EL (cell line): Measurements from ENCODE around the gene PCDH9.

Source experiments
- DNase-seq: peaks from one replicate; pipeline ENCODE4 v3.0.0-alpha.2; 2016

PCDH9 gene

DNA sequence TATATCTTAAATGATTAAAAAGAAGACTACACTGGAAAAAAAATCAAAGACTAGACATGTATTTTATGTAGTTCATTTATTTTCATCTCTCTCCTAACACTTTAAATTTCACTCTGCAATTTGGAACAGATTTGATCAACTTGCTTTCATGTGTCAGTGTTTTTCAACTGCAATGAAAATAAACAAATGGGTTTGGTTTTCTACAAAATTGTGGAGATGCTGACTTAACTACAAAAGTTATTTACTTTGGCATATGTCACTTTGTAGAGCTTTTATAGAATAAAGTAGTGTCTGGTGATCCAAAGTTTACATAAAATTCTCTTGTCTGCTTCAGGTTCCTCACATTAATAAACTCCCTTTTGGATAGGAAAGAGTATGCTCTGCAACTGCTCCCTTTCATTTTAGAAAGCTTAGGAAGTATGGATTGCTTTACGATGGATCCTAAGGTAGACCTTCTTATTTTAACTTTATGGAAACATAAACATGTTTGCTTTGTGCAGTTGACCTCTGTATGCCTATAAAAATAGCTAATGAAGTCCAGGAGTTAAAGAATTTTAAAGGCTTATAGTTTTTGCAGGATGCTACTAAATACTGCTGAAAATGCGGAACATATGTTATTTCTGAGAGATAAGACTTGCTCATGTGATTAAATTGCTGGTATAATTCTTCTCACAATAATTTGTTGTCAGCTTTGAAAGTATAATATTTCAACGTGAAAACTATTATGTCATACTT is 815.9 kb downstream of the PCDH9 start:
- no peak for DNase-seq

DNA sequence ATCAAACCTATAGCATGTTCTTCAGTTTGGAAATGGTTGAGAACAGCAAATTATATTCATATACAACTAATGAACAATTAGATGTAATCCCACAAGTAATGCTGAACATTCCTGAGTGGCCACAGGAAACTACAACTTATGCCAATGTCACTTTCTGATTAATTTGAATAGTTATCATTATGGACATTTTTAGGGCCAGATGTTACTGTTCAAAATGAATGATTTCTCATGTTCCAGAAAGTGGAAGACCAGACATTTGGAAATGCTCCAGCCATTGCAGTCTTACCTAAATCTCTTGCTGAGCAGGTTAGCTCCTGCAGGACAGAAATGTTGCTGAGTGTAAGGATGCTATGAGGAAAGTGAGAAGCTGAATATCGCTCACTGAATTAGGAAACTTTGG is 819.8 kb downstream of the PCDH9 start:
- DNase-seq, result no peak

DNA sequence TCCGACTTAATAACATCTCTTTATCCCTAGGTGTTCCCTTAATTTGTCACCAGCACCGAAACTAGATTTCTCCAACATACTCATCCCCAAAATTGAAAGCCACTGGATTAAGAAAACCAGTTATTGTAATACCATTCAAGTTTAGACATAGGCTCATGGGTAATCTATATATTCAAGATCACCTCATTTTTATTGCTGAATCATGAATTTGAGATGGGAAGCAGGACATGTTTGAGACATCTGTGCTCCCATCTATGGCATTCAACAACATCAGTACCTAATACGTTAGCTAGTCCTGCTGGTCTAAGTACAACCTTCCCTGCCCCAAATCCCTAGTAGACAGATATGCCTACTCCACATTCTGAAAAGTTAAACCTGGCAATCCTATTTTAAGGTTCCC is 820.6 kb downstream of the PCDH9 start:
- DNase-seq, result no peak

DNA sequence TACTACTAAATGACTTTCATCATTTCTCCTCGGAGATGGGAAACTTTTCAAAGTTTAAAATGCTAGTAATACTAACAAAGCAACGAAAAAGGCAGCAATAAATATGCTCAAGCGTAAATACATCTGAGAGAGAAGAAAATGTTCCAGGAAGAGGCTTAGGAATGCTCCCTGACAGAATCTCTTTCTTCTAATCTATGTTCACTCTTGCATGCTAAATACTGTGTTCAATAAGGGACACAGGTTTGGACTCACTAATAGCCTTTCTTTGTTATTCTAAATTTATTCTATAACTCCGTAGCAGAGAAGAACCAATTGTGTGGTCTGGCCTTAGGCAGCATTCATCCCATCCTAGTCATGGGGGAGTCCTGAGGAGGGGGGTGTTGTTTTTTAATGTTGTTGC is 823.0 kb downstream of the PCDH9 start:
- DNase-seq, result no peak

DNA sequence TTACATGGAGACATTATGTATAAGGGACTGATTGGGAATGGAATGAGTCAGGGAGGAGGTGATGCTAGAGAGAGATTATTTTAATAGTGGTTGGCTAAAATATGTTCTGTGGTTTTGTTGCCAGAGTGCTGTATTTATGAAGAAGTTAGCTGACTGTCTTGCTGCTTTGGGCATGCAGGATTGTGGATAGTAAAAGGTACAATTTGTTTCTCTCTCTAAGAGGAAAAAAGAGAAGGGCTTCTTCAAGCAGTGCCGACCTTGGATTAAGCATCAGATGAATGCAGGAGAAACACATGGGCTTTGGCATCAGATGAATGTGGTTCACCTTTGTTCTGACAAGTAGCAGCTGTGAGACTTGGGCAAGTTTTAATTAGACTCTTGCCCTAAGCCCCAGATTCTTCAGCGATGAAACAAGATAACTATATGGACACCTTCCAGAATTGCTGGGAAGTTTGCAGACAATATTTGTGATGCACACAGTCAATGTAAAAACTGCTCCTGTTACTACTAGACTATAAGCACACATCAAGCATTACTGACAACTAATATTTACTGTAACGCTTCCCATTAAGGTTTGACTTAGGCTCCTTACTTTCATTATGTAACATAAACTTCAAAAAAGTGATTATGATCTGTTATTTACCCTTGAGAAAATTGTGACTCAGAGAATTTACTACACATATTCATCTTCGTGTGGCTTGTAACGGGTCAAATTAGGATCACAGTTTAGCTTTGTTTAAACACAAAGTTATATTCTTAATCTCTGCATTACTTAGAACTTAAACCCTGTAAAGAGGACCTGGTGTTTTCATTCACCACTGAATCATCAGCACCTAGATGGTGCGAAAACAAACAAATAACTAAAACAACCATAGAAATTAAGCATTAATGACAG is 824.0 kb downstream of the PCDH9 start:
- peak; percentile 70 for DNase-seq

DNA sequence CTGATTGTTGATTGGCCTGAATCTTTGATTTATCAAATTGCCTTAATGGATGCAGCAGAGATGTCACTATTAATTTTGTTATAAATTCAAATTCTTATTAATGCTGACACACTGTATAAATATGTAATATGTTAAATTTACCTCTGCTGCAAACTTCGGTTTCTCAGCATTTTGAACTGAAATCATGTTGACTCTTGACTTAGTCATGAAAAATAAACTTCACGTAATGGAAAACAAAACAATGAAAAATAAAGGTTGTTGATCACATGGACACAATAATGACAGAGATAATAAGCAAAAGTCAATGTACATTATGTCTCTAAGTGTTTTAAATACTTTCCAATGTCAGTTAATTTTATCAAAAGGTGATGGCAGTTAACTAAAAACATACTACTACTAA is 827.6 kb downstream of the PCDH9 start:
- DNase-seq, result no peak

DNA sequence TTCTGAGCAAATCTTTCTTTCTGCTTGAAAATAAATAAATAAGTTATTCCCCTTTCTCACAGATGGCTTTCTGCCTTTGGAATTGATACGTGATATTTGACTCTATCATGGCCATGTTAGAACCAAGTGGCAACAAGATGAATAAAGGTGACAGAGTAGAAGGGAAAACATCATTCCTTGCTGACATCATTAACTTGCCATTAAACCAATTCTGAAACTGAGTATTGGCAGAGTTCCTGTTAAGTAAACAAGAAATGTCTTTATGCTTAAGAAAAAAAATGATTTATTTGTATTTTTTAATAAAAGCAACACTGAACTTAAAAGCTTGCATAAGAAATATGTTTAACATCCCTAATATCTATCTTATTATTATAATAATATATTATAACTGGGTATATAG is 828.1 kb downstream of the PCDH9 start:
- peak; percentile 2 for DNase-seq

DNA sequence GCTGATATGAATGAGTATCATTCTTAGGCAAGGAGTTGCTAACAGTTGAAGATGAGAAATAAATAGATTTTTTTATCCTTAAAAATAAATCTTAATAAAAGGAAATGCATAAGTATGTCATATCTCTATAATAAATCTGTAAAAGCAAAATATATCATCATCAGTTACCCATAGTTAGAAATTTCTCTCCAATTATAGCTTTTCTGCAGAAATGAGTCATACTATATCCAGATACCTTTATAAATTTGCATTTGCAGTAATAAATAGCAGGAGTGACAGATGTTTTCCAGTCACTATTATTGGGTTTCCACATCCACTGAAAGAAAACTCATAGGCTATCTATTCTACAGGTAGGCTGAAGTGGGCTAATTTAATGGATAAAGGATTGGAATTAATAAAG is 829.8 kb downstream of the PCDH9 start:
- DNase-seq, result no peak

DNA sequence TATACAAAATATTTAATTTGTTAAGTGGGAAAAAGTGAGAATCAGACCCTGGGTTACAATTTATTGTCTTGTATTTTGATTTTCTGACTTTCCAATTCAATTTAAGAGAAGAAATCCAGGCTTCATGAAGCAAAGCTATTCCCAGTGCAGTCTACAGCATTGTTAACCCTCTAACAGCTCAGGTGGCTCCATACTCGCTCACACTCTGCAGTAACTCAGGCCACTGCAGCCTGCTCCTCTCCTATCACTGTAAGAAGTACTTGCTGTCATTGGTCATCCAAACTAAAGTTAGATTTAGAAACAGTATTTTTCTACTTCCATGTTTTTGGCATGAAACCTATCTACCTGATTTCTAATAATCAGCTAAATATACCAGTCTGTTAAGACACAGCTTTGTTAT is 830.3 kb downstream of the PCDH9 start:
- DNase-seq, result no peak

DNA sequence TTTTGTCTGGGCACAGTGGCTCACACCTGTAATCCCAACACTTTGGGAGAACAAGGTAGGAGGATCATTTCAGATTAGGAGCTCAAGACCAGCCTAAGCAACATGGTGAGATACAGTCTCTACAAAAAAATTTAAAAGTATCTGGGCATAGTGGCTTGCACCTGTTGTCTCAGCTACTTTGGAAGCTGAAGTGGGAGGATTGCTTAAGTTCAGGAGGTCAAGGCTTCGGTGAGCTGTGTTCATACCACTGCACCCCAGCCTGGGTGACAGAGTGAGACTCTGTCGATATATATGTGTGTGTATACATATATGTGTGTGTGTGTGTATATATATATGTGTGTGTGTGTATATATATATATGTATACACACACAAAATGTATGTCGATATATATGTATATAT is 833.0 kb downstream of the PCDH9 start:
- no peak for DNase-seq

DNA sequence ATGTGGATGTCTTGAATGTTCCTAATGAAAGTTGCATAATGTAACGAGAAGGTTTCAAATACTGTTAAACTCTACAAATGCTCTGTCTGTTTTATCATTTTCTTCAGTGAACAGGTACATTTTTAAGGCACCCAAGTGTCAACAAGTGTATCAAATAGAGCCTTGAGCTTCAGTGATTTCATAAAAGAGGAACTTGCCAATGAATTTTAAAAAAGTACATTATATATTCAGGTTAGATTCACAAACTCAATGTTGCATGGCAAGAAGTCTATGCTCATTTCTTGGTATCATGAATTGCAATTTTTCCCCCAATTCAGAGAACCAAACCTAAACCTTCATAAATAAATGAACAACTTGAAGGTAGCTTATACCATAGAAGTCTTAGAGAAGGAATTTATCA is 838.8 kb downstream of the PCDH9 start:
- DNase-seq, result no peak

DNA sequence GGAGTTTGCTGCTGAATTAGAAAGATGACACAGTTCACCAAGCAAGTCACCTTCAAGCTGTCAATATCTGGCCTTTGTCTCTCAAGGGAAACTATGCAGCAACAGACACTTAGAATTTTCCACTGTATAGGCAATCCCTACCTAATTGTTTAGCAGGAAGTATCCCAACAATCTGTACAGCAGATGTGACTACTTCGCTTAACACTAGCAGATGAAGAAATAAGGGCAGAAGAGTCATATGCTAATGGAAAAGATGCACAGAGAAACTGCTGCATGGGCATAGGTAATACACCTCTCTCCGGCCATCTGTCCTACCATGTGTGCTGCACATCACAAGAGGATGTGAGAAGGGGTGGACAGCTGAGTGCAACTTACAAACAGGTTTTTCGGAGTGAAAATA is 851.2 kb downstream of the PCDH9 start:
- DNase-seq, result no peak

DNA sequence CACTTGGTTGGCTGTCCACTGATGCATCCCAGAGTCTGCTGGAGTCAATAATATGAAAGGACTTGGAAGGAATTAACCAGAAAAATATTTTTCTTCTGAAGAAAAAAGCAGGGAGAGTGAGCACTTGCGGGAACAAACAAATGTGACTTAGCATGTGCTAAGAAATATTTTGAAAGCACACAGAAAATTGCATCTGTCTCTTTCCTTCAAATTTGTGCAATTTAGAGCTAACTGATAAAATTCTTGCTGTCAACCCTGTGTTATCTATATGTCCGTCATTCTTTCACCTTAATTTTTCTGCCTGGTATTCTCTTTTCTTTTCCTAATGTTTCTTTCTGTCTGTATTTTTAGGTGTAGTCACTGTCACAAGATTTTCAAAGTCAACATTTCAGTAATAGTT is 852.6 kb downstream of the PCDH9 start:
- DNase-seq, result no peak

DNA sequence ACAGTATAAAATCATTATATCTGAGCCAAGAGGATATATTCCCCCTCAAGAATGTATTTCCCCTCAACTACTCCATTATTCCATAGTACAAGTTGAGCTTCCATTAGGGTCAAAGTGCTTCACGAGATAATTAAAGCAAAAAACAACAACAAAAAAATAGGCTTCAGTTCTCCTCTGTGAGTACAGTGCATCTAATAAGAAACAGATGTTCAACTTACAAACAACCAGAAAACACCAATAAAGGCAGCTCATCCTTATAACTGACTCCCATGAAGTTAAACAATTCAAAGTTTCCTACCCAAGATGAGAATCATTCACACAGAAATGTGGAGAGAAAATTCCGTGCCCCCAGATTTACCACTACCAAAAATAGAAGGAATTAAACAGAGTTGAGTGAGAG is 854.4 kb downstream of the PCDH9 start:
- DNase-seq, result no peak

DNA sequence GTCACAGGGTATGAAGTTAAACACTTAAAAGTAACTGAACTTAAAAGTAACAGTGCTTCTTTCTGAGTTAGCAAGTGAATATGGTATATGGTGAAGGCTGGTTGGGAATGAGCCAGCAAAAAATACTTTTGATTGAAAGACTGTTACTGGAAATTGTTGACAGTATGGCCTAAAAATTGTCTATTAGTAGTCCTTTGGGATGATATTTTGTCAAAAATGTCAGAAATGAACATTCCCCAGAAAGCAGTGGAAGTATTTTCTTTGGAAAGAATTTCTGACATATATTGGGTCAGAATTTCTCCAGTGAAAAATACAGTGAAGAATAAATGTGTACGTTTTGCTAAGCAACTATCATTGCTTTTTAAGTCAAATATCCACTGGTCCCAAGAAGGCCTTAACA is 860.5 kb downstream of the PCDH9 start:
- DNase-seq, result no peak

DNA sequence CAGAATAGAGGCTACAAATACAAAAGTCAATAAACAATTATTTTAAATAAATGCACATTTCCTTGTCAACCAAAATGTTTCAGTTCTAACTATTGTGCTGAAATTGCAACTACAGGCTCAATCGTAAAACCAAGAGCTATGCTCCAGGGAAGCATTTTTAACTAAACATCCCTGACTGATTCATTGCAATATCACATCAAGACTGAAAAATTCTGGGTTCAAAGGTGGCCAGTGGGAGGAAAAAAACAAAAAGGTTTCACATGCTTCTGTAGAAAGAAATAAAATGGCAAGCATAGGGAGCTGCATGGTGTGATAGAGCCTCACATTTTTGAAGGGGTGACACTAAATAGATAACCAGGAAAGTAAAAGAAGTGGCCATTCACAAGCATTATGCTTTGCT is 862.8 kb downstream of the PCDH9 start:
- DNase-seq, result peak; percentile 1

DNA sequence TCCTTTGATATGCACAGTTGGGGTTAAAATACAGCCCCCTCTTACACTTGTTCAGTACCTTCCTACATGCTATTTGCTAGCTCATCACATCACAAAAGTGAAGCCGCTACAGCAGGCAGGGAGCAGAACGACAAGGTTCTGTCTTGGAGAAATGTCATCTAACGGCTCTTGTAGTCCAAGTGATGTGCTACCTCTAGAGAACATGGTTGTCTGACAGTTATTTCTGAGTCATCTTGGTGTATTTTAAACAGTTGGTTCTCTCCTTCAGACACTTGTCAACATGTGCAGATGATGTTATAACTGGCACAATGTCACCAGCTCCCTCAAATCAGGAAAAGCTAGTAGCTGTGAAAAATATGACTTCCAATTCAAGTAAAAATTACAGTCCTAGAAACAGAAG is 865.0 kb downstream of the PCDH9 start:
- no peak for DNase-seq

DNA sequence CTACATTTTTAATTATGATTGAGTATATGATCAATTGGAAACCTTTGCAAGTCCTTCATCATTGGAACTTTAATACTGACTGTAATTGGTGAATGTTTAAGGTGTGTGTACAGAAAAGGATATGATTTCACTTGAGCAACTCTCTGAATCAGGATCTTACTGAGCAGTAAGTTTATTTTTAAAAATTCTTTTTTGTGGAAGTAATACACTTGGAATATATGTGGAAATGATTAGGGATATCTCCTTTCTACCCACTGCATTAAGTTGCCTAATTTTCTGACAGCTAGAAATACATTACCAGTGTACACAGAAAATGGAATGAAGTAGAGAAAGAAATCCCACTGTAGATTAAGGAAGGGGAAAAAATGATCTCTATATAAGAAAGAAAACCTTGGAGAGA is 865.8 kb downstream of the PCDH9 start:
- DNase-seq, result no peak

DNA sequence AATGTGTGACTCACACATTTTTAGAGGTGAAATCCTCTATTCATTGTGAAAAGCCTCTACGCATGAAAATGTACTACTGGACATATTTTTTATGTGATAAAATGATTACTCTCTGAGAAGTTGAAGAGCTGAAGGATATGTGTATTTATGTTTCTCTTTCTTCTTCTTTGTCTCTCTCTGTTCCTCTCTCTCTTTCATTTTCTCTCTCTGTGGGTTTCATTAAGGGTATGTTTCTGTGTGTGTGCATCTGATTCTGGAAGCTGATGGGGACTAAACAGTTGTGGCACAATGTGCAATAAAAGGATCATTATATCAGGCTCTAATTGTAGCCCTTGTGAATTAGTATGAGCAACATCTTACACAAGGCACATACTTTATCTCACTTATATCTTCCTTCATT is 867.7 kb downstream of the PCDH9 start:
- DNase-seq, result peak; percentile 4

DNA sequence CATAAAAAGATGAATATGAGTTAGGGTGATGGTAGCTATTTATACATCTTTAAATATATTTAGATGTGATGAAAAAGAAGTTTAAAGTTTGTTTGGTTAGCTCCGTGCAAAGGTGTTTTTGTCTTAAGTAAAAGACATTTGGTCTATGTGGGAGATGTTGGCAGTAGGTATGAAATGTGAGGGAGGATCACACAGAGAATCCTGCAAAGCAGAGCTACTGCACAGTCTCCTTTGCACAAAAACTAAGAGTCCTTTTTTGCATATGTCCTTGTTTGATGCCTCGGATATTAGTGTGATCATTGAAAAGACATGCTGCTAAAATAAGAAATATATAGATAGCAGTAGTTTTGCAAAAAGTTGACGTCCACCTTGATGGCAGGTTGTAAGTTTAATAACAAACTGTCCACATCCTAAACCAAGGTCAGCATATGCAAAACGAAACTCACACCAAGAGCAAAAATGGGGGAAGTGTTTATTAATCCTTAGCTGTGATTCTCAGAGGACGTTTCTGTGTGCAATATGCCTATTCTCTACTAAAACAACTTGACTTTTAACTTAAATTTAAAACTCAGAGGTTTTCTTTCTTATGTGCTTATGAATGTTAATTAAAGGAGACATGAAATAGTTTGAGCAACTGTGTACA is 870.1 kb downstream of the PCDH9 start:
- DNase-seq, result no peak

DNA sequence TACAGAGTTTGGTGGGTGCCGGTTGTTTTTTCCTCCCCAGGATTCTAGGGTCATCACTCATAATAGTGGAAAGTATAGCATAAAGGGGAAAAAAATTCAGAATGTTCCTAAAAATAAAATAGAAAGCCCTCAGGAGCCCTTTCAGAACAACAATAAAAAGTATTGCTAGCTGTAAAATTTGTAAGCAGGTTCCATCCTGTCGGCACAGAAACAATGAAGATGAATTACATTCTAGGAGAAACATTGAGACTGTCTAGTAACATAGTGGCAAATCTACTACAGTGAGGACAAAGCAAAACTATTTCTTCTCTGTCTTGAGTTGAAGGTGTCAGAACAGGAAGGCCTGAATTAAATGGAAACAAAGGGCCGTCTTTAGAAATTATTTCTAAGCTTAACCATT is 870.7 kb downstream of the PCDH9 start:
- DNase-seq, result no peak

DNA sequence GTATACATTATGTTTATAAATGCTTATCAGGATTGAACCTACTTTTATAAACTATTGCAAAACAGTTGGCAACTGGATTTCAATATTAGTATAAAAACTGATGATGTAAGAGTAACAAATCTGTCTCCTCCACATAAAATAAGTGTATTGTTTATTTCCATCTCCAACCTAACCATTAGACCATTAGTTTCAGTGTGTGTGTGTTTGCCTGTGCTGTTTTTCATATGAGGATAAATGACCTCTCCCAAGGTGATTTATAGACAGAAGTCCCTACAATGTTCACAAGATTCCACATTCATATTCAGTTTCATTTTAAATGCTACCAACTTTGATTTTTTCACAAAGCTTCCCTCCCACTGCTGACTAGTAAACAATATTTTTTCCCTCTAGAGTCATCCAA is 871.6 kb downstream of the PCDH9 start:
- DNase-seq, result no peak

DNA sequence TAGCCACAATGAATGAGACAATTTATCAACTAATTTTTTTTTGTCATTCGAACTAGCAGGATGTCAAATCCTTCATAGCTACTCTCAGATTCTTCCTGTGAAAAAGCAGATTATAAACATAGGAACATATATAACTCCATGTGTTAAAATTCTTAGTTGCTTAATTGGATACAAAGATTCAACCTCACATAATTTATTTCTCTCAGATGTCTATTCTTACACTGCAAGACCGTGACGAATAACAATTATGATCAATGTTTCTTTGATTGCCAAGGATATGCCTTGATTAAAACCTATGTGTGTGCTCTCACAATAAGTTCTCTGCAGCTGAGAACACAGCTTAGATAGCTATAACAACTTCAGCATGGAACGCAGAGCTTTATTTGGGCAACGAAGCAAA is 872.7 kb downstream of the PCDH9 start:
- no peak for DNase-seq
